IPS-20b (cell line): ENCODE data around the gene SERPINA3.
A peak's percentile ranks its signal among the peaks of the same experiment; 100 is the strongest.
"Not testable (repeated sequence)": the region's sequence is repeated elsewhere in the genome, so short reads cannot be mapped to it uniquely, and the experiment has no call there.

ENCODE experiments used
- H3K27ac ChIP-seq: one replicate; pipeline ENCODE4 v1.5.1; 2013; ENCODE audit warnings: low read length
- H3K27me3 ChIP-seq: 2 replicates; pipeline ENCODE4 v1.6.1; 2013; ENCODE audit warnings: mild to moderate bottlenecking, low read length, inconsistent platforms; ENCODE audit not compliant: insufficient read depth
- H3K36me3 ChIP-seq: 2 replicates; pipeline ENCODE4 v1.6.1; 2013; ENCODE audit warnings: low read depth, mild to moderate bottlenecking, inconsistent platforms, low read length, moderate library complexity; ENCODE audit not compliant: insufficient read depth
- H3K4me1 ChIP-seq: 2 replicates; pipeline ENCODE4 v1.6.1; 2013; ENCODE audit warnings: mild to moderate bottlenecking, control low read depth, inconsistent platforms, low read length, moderate library complexity; ENCODE audit not compliant: insufficient read depth
- H3K4me3 ChIP-seq: 2 replicates; pipeline ENCODE4 v1.5.1; 2013; ENCODE audit warnings: mild to moderate bottlenecking, low read length, inconsistent platforms
- H3K9ac ChIP-seq: 2 replicates; pipeline ENCODE4 v1.6.1; 2013; ENCODE audit warnings: low read depth, mild to moderate bottlenecking, inconsistent platforms, low read length, moderate library complexity
- H3K9me3 ChIP-seq: 2 replicates; pipeline ENCODE4 v1.6.1; 2013; ENCODE audit warnings: mild to moderate bottlenecking, low read depth, low read length, inconsistent platforms; ENCODE audit not compliant: insufficient read depth

SERPINA3 gene

GRCh38 chr14:94574336-94574735, 37.9 kb upstream of the SERPINA3 start:
- Histone ChIP-seq H3K9ac (no peak overlapping the region), H3K4me3 (no peak overlapping the region), H3K4me1 (no peaks in the 10 kb centered on the region), H3K27me3 (no peaks in the 10 kb centered on the region; the same call in 1 of the 2 replicates), H3K27ac (no peak overlapping the region), H3K36me3 (no peaks in the 10 kb centered on the region), H3K9me3 (no peaks in the 10 kb centered on the region; the same call in 1 of the 2 replicates)

- Histone ChIP-seq H3K9me3 (no peaks in the 10 kb centered on the region; the same call in 1 of the 2 replicates), H3K36me3 (no peaks in the 10 kb centered on the region), H3K27ac (no peak overlapping the region), H3K9ac (no peak overlapping the region), H3K4me3 (no peak overlapping the region), H3K27me3 (peaks cover 9% of the 10 kb centered on the region), H3K4me1 (peaks cover 2% of the 10 kb centered on the region; the same call in 1 of the 2 replicates)
Observed at GRCh38 chr14:94575730-94576585, 36.2 kb upstream of the SERPINA3 start.

- H3K27ac ChIP-seq, H3K4me1 ChIP-seq: not testable (repeated sequence)
Observed at GRCh38 chr14:94577472-94577871, 34.7 kb upstream of the SERPINA3 start.

GRCh38 chr14:94578712-94579111, 33.5 kb upstream of the SERPINA3 start:
- Histone ChIP-seq H3K9ac (no peak overlapping the region), H3K9me3 (peaks cover 4% of the 10 kb centered on the region; the same call in 1 of the 2 replicates), H3K27me3 (peaks cover 9% of the 10 kb centered on the region), H3K36me3 (no peaks in the 10 kb centered on the region), H3K27ac (no peak overlapping the region), H3K4me1 (peaks cover 5% of the 10 kb centered on the region; the same call in 1 of the 2 replicates), H3K4me3 (no peak overlapping the region)

More at GRCh38 chr14:94577472-94577871, 34.7 kb upstream of the SERPINA3 start:
- H3K36me3 ChIP-seq, H3K4me3 ChIP-seq, H3K9ac ChIP-seq, H3K27me3 ChIP-seq, H3K9me3 ChIP-seq: not testable (repeated sequence)

GRCh38 chr14:94581127-94581999, 30.8 kb upstream of the SERPINA3 start, which contains the start of gene SERPINA5:
SERPINA5 (plus strand) TSS chr14:94581426; CDS start chr14:94587363, 5,937 bp downstream.
- H3K9me3 ChIP-seq = peaks cover 8% of the 10 kb centered on the region; the same call in 1 of the 2 replicates
- peak within 1 kb of the TSS; percentile 50 for H3K4me3 ChIP-seq

GRCh38 chr14:94582199-94582750, 29.9 kb upstream of the SERPINA3 start:
- Histone ChIP-seq H3K4me3 (no peak overlapping the region), H3K27me3 (peaks cover 9% of the 10 kb centered on the region; the same call in 1 of the 2 replicates), H3K36me3 (no peaks in the 10 kb centered on the region), H3K9ac (no peak overlapping the region), H3K27ac (no peak overlapping the region), H3K4me1 (peaks cover 5% of the 10 kb centered on the region; the same call in 1 of the 2 replicates), H3K9me3 (peaks cover 8% of the 10 kb centered on the region; the same call in 1 of the 2 replicates)

More at GRCh38 chr14:94581127-94581999, 30.8 kb upstream of the SERPINA3 start, which contains the start of gene SERPINA5:
- no peaks in the 10 kb centered on the region for H3K36me3 ChIP-seq
- no peak within 1 kb of the TSS for H3K9ac ChIP-seq
- H3K27me3 ChIP-seq = peaks cover 9% of the 10 kb centered on the region
- H3K4me1 ChIP-seq = peaks cover 5% of the 10 kb centered on the region; the same call in 1 of the 2 replicates
- no peak within 1 kb of the TSS for H3K27ac ChIP-seq

GRCh38 chr14:94582851-94583250, 29.3 kb upstream of the SERPINA3 start:
- Histone ChIP-seq H3K4me3 (no peak overlapping the region), H3K4me1 (peaks cover 5% of the 10 kb centered on the region; the same call in 1 of the 2 replicates), H3K36me3 (no peaks in the 10 kb centered on the region), H3K9me3 (peaks cover 8% of the 10 kb centered on the region; the same call in 1 of the 2 replicates), H3K9ac (no peak overlapping the region), H3K27ac (no peak overlapping the region), H3K27me3 (peaks cover 9% of the 10 kb centered on the region; the same call in 1 of the 2 replicates)

GRCh38 chr14:94583557-94583956, 28.6 kb upstream of the SERPINA3 start:
- Histone ChIP-seq H3K4me1 (peaks cover 5% of the 10 kb centered on the region; the same call in 1 of the 2 replicates), H3K36me3 (no peaks in the 10 kb centered on the region), H3K27ac (no peak overlapping the region), H3K27me3 (peaks cover 9% of the 10 kb centered on the region; the same call in 1 of the 2 replicates), H3K9ac (no peak overlapping the region), H3K4me3 (no peak overlapping the region), H3K9me3 (peaks cover 8% of the 10 kb centered on the region; the same call in 1 of the 2 replicates)

GRCh38 chr14:94584591-94585280, 27.5 kb upstream of the SERPINA3 start:
- H3K4me1 ChIP-seq = peaks cover 5% of the 10 kb centered on the region; the same call in 1 of the 2 replicates
- no peaks in the 10 kb centered on the region for H3K36me3 ChIP-seq
- no peak overlapping the region for H3K9ac ChIP-seq
- peaks cover 9% of the 10 kb centered on the region; the same call in 1 of the 2 replicates for H3K27me3 ChIP-seq
- H3K27ac ChIP-seq = no peak overlapping the region
- H3K4me3 ChIP-seq = no peak overlapping the region
- peaks cover 8% of the 10 kb centered on the region; the same call in 1 of the 2 replicates for H3K9me3 ChIP-seq

- Histone ChIP-seq H3K9ac (no peak overlapping the region), H3K36me3 (no peaks in the 10 kb centered on the region), H3K4me3 (no peak overlapping the region), H3K27me3 (no peaks in the 10 kb centered on the region), H3K4me1 (no peaks in the 10 kb centered on the region; the same call in 1 of the 2 replicates), H3K9me3 (0 out of 2 replicates have a peak, but pooled peaks cover 8% of the 10 kb centered on the region), H3K27ac (no peak overlapping the region)
Observed at GRCh38 chr14:94586635-94587034, 25.6 kb upstream of the SERPINA3 start.
